IPS DF 4.7 (cell line): Measurements from ENCODE around the gene TMEM107.

Experiments used
- DNase-seq: peaks from one replicate; pipeline ENCODE4 v3.0.0-alpha.2; 2013; ENCODE audit warnings: low spot score; ENCODE audit errors: extremely low read depth

Gene TMEM107

GRCh38 chr17:8150194-8151119, 25.7 kb downstream of the TMEM107 start:
- no peak for DNase-seq

GRCh38 chr17:8149419-8150193, 26.6 kb downstream of the TMEM107 start:
- no peak for DNase-seq

GRCh38 chr17:8148560-8148959, 27.6 kb downstream of the TMEM107 start:
- DNase-seq = no peak

GRCh38 chr17:8147805-8148404, 28.3 kb downstream of the TMEM107 start:
- DNase-seq = no peak

- no peak for DNase-seq
These were observed 28.9 kb downstream of the TMEM107 start for GRCh38 chr17:8147141-8147804.

- DNase-seq = no peak
These were observed 29.6 kb downstream of the TMEM107 start for GRCh38 chr17:8146381-8147140.

GRCh38 chr17:8145811-8146210, 30.4 kb downstream of the TMEM107 start:
- DNase-seq = no peak

- DNase-seq = no peak
These were observed 31.6 kb downstream of the TMEM107 start for GRCh38 chr17:8144401-8145231.

- no peak for DNase-seq
These were observed 32.4 kb downstream of the TMEM107 start for GRCh38 chr17:8143581-8144400.

- no peak for DNase-seq
These were observed 33.1 kb downstream of the TMEM107 start for GRCh38 chr17:8142887-8143580.

GRCh38 chr17:8142158-8142886, 33.9 kb downstream of the TMEM107 start:
- DNase-seq = no peak

GRCh38 chr17:8141741-8142140, 34.4 kb downstream of the TMEM107 start:
- DNase-seq = no peak

- no peak for DNase-seq
These were observed 35.1 kb downstream of the TMEM107 start for GRCh38 chr17:8141045-8141444.

- DNase-seq = no peak
These were observed 35.8 kb downstream of the TMEM107 start for GRCh38 chr17:8140065-8141029.

GRCh38 chr17:8138672-8139371, 37.4 kb downstream of the TMEM107 start:
- DNase-seq = no peak

- no peak for DNase-seq
These were observed 37.9 kb downstream of the TMEM107 start for GRCh38 chr17:8138374-8138671.
